Stimulated activated naive CD8-positive, alpha-beta T cell treated with anti-CD3 and anti-CD28 coated beads, Interleukin-15, Interleukin-2, amounts not matched to agents 100 ng/mL and 50 ng/mL, for 24 hours (primary cell): Measurements from ENCODE around the gene LIX1L.

ENCODE experiments used
- H3K27ac Mint-ChIP-seq: one replicate; pipeline ENCODE4 v1.8.0; 2021; ENCODE audit warnings: mild to moderate bottlenecking, mixed read lengths
- H3K27me3 Mint-ChIP-seq: one replicate; pipeline ENCODE4 v1.8.0; 2021; ENCODE audit warnings: mixed read lengths
- H3K36me3 Mint-ChIP-seq: one replicate; pipeline ENCODE4 v1.8.0; 2021; ENCODE audit warnings: low read depth, mixed read lengths
- H3K4me1 Mint-ChIP-seq: one replicate; pipeline ENCODE4 v1.8.0; 2021; ENCODE audit warnings: low read depth, mixed read lengths
- H3K4me3 Mint-ChIP-seq: one replicate; pipeline ENCODE4 v1.8.0; 2021; ENCODE audit warnings: mild to moderate bottlenecking, mixed read lengths
- H3K9me3 Mint-ChIP-seq: one replicate; pipeline ENCODE4 v1.8.0; 2021; ENCODE audit warnings: mixed read lengths

LIX1L gene

GRCh38 chr1:145887631-145888030, 70.2 kb downstream of the LIX1L start:
- H3K4me1 Mint-ChIP-seq: peaks cover 19% of the 10 kb centered on the region
- H3K36me3 Mint-ChIP-seq: no peaks in the 10 kb centered on the region
- H3K27ac Mint-ChIP-seq: no peak overlapping the region
- peaks cover 25% of the 10 kb centered on the region for H3K27me3 Mint-ChIP-seq
- H3K9me3 Mint-ChIP-seq: no peaks in the 10 kb centered on the region
- no peak overlapping the region for H3K4me3 Mint-ChIP-seq

GRCh38 chr1:145886816-145887215, 71.0 kb downstream of the LIX1L start:
- Mint-ChIP-seq H3K27ac (no peak overlapping the region), H3K4me1 (peaks cover 19% of the 10 kb centered on the region), H3K27me3 (peaks cover 28% of the 10 kb centered on the region), H3K4me3 (no peak overlapping the region), H3K9me3 (no peaks in the 10 kb centered on the region), H3K36me3 (no peaks in the 10 kb centered on the region)

- Mint-ChIP-seq H3K9me3 (no peaks in the 10 kb centered on the region), H3K4me3 (peak overlapping the region; percentile 81), H3K27me3 (peaks cover 28% of the 10 kb centered on the region), H3K27ac (no peak overlapping the region), H3K4me1 (peaks cover 19% of the 10 kb centered on the region), H3K36me3 (no peaks in the 10 kb centered on the region)
Measured at GRCh38 chr1:145886390-145886789, 71.4 kb downstream of the LIX1L start.

- no peaks in the 10 kb centered on the region for H3K9me3 Mint-ChIP-seq
- peak within 1 kb of the TSS; percentile 81 for H3K4me3 Mint-ChIP-seq
- H3K27me3 Mint-ChIP-seq: peaks cover 28% of the 10 kb centered on the region
Measured at GRCh38 chr1:145885738-145886287, 72.0 kb downstream of the LIX1L start, which contains the start of gene ANKRD35. TSS of gene ANKRD35 (minus strand) at chr1:145885866. CDS start at chr1:145885758, 108 bp downstream.

GRCh38 chr1:145884675-145885074, 73.1 kb downstream of the LIX1L start:
- no peaks in the 10 kb centered on the region for H3K36me3 Mint-ChIP-seq
- H3K27me3 Mint-ChIP-seq: peaks cover 28% of the 10 kb centered on the region
- H3K4me3 Mint-ChIP-seq: peak overlapping the region; percentile 81
- H3K27ac Mint-ChIP-seq: no peak overlapping the region
- H3K9me3 Mint-ChIP-seq: no peaks in the 10 kb centered on the region
- peaks cover 19% of the 10 kb centered on the region for H3K4me1 Mint-ChIP-seq

More at GRCh38 chr1:145885738-145886287, 72.0 kb downstream of the LIX1L start, which contains the start of gene ANKRD35:
- Mint-ChIP-seq H3K27ac (no peak within 1 kb of the TSS), H3K4me1 (peaks cover 19% of the 10 kb centered on the region), H3K36me3 (no peaks in the 10 kb centered on the region)
